ENCODE data around the gene FBN3. TPM values are rescaled to one million over a fixed set of nuclear protein-coding genes. Genes with fewer than 3 reads are reported as not detected.

Gene FBN3
- total RNA-seq, 1 donor from 2014 or later: not detected

GRCh38 chr19:8126008-8126407 is 23.4 kb downstream of the FBN3 start:
- TF ChIP-seq, protein P1, sequence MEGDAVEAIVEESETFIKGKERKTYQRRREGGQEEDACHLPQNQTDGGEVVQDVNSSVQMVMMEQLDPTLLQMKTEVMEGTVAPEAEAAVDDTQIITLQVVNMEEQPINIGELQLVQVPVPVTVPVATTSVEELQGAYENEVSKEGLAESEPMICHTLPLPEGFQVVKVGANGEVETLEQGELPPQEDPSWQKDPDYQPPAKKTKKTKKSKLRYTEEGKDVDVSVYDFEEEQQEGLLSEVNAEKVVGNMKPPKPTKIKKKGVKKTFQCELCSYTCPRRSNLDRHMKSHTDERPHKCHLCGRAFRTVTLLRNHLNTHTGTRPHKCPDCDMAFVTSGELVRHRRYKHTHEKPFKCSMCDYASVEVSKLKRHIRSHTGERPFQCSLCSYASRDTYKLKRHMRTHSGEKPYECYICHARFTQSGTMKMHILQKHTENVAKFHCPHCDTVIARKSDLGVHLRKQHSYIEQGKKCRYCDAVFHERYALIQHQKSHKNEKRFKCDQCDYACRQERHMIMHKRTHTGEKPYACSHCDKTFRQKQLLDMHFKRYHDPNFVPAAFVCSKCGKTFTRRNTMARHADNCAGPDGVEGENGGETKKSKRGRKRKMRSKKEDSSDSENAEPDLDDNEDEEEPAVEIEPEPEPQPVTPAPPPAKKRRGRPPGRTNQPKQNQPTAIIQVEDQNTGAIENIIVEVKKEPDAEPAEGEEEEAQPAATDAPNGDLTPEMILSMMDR (IDR thresholded peaks at IDR 0.05; ENCODE audit: borderline replicate concordance): no peak
- Histone ChIP-seq H3K27me3 (ENCODE audit: low read depth) (peaks cover 56% of the 10 kb centered on the region), H3K4me3 (no peak overlapping the region), H3K4me1 (no peaks in the 10 kb centered on the region), H3K27ac (replicated peaks) (no peak overlapping the region), H3K36me3 (no peaks in the 10 kb centered on the region), H3K9me3 (replicated peaks) (no peaks in the 10 kb centered on the region)
- no peak for DNase-seq
- intact Hi-C loops (cut with micrococcal nuclease): no loop called here

DNA sequence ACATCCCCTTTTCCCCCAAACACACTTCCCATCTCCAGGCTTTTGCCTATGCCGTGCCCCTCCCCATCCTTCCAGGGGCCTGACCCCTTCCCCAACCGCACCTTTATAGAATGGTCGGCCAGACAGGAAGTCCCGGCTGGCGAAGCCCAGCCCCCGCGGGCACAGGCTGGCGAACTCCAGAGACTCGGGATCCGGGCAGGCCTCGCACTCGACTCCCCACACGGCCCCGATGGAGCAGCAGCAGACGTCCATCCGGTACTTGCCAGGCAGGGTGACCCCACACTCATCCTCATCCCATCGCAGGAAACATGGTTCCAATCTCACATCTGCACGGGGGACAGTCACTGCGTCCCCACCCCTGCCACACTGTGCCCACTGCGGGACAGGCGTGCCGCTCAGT is 25.7 kb downstream of the FBN3 start:
- intact Hi-C loops (cut with micrococcal nuclease): no loop called here
- no peaks in the 10 kb centered on the region for H3K9me3 ChIP-seq (replicated peaks)
- no peak for DNase-seq
- H3K27me3 ChIP-seq (ENCODE audit: low read depth): peaks cover 48% of the 10 kb centered on the region
- H3K36me3 ChIP-seq: no peaks in the 10 kb centered on the region
- H3K4me1 ChIP-seq: no peaks in the 10 kb centered on the region
- TF ChIP-seq, protein P1 (IDR thresholded peaks at IDR 0.05; ENCODE audit: borderline replicate concordance): no peak
- H3K4me3 ChIP-seq: no peak overlapping the region
- no peak overlapping the region for H3K27ac ChIP-seq (replicated peaks)

GRCh38 chr19:8120636-8121480 is 28.5 kb downstream of the FBN3 start:
- TF ChIP-seq, protein P1 (IDR thresholded peaks at IDR 0.05; ENCODE audit: borderline replicate concordance): no peak
- Histone ChIP-seq H3K4me1 (no peaks in the 10 kb centered on the region), H3K27ac (replicated peaks) (no peak overlapping the region), H3K4me3 (no peak overlapping the region), H3K9me3 (replicated peaks) (no peaks in the 10 kb centered on the region), H3K36me3 (no peaks in the 10 kb centered on the region), H3K27me3 (ENCODE audit: low read depth) (peaks cover 37% of the 10 kb centered on the region)
- DNase-seq: no peak
- intact Hi-C loops (cut with micrococcal nuclease): no loop called here

DNA sequence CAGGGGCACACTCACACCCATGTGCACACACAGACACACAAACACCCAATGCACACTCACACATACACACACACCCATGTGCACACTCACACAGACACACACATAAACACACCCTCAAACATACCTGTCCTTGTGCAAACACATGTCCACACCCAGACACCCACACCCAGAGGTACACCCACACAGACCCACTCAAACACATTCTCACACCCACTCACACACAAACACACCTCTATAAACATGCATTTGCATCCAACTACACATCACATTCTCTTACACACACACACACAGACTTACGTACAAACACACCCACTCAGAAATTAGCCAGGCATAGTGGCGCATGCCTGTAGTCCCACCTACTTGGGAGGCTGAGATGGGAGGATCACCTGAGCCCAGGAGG is 31.4 kb downstream of the FBN3 start:
- no peaks in the 10 kb centered on the region for H3K36me3 ChIP-seq
- no peak for DNase-seq
- intact Hi-C loops (cut with micrococcal nuclease): no loop called here
- H3K27ac ChIP-seq (replicated peaks): no peak overlapping the region
- H3K4me1 ChIP-seq: no peaks in the 10 kb centered on the region
- H3K27me3 ChIP-seq (ENCODE audit: low read depth): peaks cover 30% of the 10 kb centered on the region
- H3K4me3 ChIP-seq: no peak overlapping the region
- H3K9me3 ChIP-seq (replicated peaks): no peaks in the 10 kb centered on the region
- TF ChIP-seq, protein P1 (IDR thresholded peaks at IDR 0.05; ENCODE audit: borderline replicate concordance): no peak

GRCh38 chr19:8116437-8117293 is 32.7 kb downstream of the FBN3 start:
- H3K4me1 ChIP-seq: no peaks in the 10 kb centered on the region

More at GRCh38 chr19:8116437-8117293, 32.7 kb downstream of the FBN3 start:
- Histone ChIP-seq H3K9me3 (replicated peaks) (no peaks in the 10 kb centered on the region), H3K27ac (replicated peaks) (no peak overlapping the region), H3K27me3 (ENCODE audit: low read depth) (peaks cover 30% of the 10 kb centered on the region), H3K36me3 (no peaks in the 10 kb centered on the region), H3K4me3 (no peak overlapping the region)
- DNase-seq: no peak
- TF ChIP-seq, protein P1 (IDR thresholded peaks at IDR 0.05; ENCODE audit: borderline replicate concordance): no peak
- intact Hi-C loops (cut with micrococcal nuclease): no loop called here

All from left ventricle myocardium inferior (tissue), 1 donor.